ENCODE data around the gene TMEM145.

TMEM145 gene

DNA sequence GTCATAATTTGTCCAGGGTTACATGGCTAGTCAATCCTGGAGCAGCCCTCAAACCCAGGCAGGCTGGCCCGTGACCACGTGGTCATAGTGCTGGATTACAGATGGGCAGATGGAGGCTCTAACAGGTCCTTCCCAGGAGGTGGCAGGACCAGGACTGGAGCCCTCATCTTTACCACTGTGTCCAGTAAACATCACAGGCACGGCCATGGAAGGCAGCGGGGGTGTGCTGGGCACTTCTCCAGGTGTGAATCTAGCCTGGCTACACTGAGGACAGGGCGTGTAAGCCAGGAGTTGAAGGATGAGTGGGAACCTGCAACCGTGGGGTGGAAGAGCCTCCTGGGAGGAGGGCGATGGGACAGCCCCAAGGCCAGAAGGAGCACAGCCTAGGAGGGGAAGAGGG lies 38.0 kb upstream of the TMEM145 start:
- DNase-seq (ENCODE audit: low spot score), result no peak
- TF ChIP-seq, protein P1, sequence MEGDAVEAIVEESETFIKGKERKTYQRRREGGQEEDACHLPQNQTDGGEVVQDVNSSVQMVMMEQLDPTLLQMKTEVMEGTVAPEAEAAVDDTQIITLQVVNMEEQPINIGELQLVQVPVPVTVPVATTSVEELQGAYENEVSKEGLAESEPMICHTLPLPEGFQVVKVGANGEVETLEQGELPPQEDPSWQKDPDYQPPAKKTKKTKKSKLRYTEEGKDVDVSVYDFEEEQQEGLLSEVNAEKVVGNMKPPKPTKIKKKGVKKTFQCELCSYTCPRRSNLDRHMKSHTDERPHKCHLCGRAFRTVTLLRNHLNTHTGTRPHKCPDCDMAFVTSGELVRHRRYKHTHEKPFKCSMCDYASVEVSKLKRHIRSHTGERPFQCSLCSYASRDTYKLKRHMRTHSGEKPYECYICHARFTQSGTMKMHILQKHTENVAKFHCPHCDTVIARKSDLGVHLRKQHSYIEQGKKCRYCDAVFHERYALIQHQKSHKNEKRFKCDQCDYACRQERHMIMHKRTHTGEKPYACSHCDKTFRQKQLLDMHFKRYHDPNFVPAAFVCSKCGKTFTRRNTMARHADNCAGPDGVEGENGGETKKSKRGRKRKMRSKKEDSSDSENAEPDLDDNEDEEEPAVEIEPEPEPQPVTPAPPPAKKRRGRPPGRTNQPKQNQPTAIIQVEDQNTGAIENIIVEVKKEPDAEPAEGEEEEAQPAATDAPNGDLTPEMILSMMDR (IDR thresholded peaks at IDR 0.05; ENCODE audit: extremely low read depth, missing control alignments), result no peak

DNA sequence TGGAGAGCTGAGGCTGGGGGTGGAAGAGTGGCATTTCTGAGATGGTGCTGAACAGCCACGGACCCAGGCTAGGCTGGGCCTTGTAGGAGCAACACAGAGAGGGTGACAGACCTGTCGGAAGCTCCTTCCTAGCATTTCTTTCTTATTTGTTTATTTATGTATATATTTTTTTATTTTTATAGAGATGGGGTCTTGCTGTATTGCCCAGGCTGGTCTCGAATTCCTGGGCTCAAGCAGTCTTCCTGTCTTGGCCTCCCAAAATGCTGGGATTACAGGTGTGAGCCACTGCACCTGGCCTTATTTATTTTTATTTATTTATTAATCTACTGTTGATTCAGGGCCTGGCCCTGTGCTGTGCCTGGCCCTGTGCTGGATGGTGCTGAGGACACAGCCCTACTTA lies 37.6 kb upstream of the TMEM145 start:
- no peak for DNase-seq (ENCODE audit: low spot score)
- TF ChIP-seq, protein P1 (IDR thresholded peaks at IDR 0.05; ENCODE audit: extremely low read depth, missing control alignments), result no peak

DNA sequence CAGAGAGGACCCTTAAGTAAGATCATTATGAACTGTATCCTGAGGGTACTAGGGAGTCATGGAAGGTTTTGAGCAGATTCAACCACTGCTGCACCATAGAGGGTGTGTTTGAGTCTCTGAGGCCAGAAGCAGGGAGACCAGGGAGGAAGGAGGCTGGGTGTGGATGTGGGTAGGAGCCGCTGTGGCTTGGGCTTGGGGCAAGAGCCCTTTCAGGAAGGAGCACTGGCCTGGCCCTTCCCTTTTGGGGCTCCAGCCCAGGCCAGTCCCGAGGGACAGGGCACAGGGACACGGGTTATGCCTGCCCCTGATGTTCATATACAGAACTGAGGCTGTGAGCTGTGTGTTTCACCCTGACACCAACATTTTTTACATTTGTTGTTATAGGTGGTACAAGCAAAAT lies 36.8 kb upstream of the TMEM145 start:
- no peak for DNase-seq (ENCODE audit: low spot score)
- TF ChIP-seq, protein P1 (IDR thresholded peaks at IDR 0.05; ENCODE audit: extremely low read depth, missing control alignments), result no peak

DNA sequence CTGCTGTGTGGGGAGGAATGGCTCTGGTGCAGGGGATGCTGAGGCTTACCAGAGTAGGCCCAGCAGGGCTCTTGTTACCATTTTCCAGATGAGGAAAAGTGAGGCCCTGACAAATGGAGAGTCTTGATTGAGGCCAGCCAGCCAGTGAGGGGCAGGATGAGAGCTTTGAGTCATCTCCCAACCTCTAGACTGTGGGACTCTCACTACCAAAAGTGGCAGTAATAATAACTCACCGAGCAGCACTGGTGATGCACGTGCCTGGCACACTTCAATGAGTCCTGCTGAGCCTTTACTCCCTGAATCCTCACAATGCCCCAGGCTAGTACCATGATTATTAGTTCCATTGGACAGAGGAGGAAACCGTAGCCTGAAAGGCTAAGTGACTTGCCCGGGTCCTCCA lies 36.3 kb upstream of the TMEM145 start:
- no peak for DNase-seq (ENCODE audit: low spot score)
- TF ChIP-seq, protein P1 (IDR thresholded peaks at IDR 0.05; ENCODE audit: extremely low read depth, missing control alignments), result no peak

DNA sequence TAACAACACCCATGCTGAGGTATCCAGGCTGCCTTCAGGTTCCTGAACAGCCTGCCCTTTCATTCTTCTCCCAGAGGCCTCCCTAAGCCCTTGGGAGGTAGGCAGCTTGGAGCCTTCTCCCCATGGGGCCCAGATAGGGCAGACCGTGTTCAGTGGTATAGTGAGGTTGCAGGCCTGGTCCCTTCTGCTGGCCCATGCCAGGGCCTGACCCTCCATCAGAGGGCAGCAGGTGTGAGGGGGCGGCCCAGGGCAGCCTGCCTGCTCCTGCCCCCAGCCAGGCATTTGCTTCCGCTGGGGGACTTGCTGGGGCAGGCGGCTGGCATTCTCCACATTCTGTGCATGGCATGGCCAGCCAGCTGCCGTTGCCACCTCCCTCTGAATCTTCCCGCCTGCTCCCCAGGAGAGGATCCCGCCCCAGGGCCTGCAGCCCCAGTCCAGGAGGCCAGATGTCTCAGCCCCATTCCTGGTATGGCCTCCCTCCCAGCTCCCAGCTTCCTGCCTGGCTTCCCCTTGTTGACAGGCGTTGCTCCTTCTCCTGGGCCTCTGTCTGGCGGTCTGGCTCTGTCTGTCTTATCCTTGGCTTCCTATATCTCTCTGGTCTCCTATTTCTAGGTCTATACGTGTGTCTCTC lies 35.2 kb upstream of the TMEM145 start:
- TF ChIP-seq, protein P1 (IDR thresholded peaks at IDR 0.05; ENCODE audit: extremely low read depth, missing control alignments), result no peak
- no peak for DNase-seq (ENCODE audit: low spot score)

DNA sequence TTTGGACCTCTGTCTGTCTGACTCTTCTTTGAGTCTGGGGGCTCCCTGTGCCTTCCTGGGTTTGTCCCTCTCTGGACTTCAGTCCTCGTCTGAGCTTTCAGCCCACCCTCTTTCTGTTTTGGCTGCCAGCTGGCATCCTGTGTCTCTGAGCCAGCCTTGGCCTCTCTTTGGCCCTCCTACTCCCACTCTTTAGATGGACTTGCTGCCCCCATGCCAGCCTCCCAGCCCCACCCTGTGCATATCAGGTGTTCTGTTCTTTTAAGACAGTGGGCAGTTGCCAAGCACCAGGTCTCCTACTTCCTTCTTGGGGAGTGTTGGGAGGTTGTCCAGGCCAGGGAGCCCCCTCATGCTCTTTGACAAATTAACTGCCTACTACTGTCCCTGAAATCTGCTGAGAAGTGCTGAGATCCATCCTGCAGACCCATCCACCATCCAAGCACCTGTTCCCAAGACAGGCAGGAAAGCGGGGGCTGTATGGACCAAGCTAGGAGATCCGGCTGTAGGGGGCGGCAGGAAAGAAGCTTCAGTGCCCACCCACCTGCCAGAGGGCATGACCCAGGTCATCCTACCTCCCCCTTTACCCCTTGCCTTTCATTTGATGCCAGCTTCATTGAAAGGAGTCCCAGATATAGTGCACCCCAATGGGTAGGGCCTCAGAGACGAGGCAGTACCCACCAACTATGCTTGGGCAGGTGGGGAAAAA lies 34.5 kb upstream of the TMEM145 start:
- TF ChIP-seq, protein P1 (IDR thresholded peaks at IDR 0.05; ENCODE audit: extremely low read depth, missing control alignments), result no peak

DNA sequence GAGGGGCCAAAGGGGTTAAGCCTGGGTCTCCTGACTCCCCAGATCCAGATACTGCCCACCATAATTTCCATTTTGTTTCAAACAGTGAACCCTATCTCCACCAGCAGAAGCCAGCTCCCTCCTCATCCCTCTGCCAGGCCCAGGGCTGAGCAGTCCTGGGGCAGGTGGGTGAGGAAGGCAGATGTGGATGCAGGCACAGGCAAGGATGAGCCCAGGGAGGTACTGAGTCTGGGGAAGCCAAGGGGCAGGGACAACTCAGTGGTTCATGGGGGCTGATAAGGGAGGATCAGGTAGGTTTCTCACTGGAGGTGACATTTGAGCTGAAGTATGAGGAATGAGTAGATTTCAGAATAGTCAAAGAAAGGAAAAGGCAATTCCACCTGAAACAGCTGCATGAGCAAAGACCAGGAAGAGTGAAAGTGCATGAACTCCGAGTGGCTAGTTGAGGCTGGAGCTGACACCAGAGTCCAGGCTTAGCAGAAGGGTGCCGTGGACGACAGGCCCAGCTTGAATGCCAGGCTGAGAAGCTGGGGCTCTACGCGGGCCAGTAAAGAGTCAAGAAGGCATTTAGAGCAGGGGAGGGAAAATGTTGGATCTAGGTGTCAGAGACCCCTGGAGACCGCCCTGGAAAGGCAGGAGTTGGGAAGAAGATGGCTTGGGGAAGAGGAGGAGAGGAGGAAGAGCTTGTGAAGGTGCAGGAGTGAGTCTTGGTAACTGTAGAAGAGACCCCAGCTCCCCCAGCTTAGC lies 33.8 kb upstream of the TMEM145 start:
- TF ChIP-seq, protein P1 (IDR thresholded peaks at IDR 0.05; ENCODE audit: extremely low read depth, missing control alignments), result no peak
- DNase-seq (ENCODE audit: low spot score), result no peak

More for the DNA sequence above, 34.5 kb upstream of the TMEM145 start:
- DNase-seq (ENCODE audit: low spot score), result no peak

Data from GM20000 (cell line).